Astrocyte (in vitro differentiated cells and primary cell): ENCODE data around the gene PKNOX2. TPM values are rescaled to one million over a fixed set of nuclear protein-coding genes. Genes with fewer than 3 reads are reported as not detected.
A peak's percentile ranks its signal among the peaks of the same experiment; 100 is the strongest.

Experiments used
- DNase-seq: peaks from one replicate; pipeline ENCODE4 v3.0.0-alpha.2; 2010; ENCODE audit warnings: low read depth
- FAIRE-seq: peaks from 2 replicates; lab custom pipeline; 2011; peaks lifted over from hg19 to GRCh38; lab: Jason Lieb, UNC
- H2AFZ ChIP-seq: 2 replicates; pipeline ENCODE4 v1.6.0; 2012; ENCODE audit warnings: low read depth, low read length, inconsistent platforms
- H3K27ac ChIP-seq: 2 replicates; pipeline ENCODE4 v1.5.1; 2011; ENCODE audit warnings: low read depth, low read length, inconsistent platforms
- H3K27me3 ChIP-seq: 2 replicates; pipeline ENCODE4 v1.6.0; 2011; ENCODE audit warnings: low read length, inconsistent platforms; ENCODE audit not compliant: insufficient read depth
- H3K36me3 ChIP-seq: 2 replicates; pipeline ENCODE4 v1.5.1; 2011; ENCODE audit warnings: low read length, inconsistent platforms; ENCODE audit not compliant: insufficient read depth
- H3K4me1 ChIP-seq: 2 replicates; pipeline ENCODE4 v1.5.1; 2011; ENCODE audit warnings: low read length, inconsistent platforms; ENCODE audit not compliant: insufficient read depth
- H3K4me2 ChIP-seq: 2 replicates; pipeline ENCODE4 v1.6.0; 2012; ENCODE audit warnings: low read length, inconsistent platforms
- H3K4me3 ChIP-seq: 2 replicates; pipeline ENCODE4 v1.5.1; 2011; ENCODE audit warnings: low read depth, mild to moderate bottlenecking, low read length, inconsistent platforms; ENCODE audit not compliant: insufficient read depth
- H3K79me2 ChIP-seq: 2 replicates; pipeline ENCODE4 v1.6.0; 2012; ENCODE audit warnings: mild to moderate bottlenecking, low read length, inconsistent platforms; ENCODE audit not compliant: insufficient read depth
- H3K9ac ChIP-seq: 2 replicates; pipeline ENCODE4 v1.6.0; 2012; ENCODE audit warnings: mild to moderate bottlenecking, low read length, inconsistent platforms
- H3K9me3 ChIP-seq: 2 replicates; pipeline ENCODE4 v1.5.1; 2012; ENCODE audit warnings: low read depth, mild to moderate bottlenecking, low read length, inconsistent platforms; ENCODE audit not compliant: insufficient read depth
- H4K20me1 ChIP-seq: 2 replicates; pipeline ENCODE4 v1.6.0; 2012; ENCODE audit warnings: low read length, inconsistent platforms; ENCODE audit not compliant: insufficient read depth
- H3K27ac Mint-ChIP-seq: one replicate; pipeline ENCODE4 v1.8.0; 2021; ENCODE audit warnings: mild to moderate bottlenecking, mixed read lengths; ENCODE audit not compliant: unreplicated experiment
- H3K27me3 Mint-ChIP-seq: one replicate; pipeline ENCODE4 v1.8.0; 2021; ENCODE audit warnings: low read depth, mixed read lengths; ENCODE audit not compliant: unreplicated experiment
- H3K36me3 Mint-ChIP-seq: one replicate; pipeline ENCODE4 v1.8.0; 2021; ENCODE audit warnings: low read depth, mixed read lengths; ENCODE audit not compliant: unreplicated experiment
- H3K4me1 Mint-ChIP-seq: one replicate; pipeline ENCODE4 v1.8.0; 2021; ENCODE audit warnings: low read depth, mixed read lengths; ENCODE audit not compliant: unreplicated experiment
- H3K4me3 Mint-ChIP-seq: one replicate; pipeline ENCODE4 v1.8.0; 2021; ENCODE audit warnings: mild to moderate bottlenecking, moderate library complexity, mixed read lengths; ENCODE audit not compliant: unreplicated experiment
- H3K9me3 Mint-ChIP-seq: one replicate; pipeline ENCODE4 v1.8.0; 2021; ENCODE audit warnings: mild to moderate bottlenecking, mixed read lengths; ENCODE audit not compliant: unreplicated experiment
- CTCF ChIP-seq: IDR thresholded peaks from 2 replicates; pipeline ENCODE4 v1.5.1; 2011; ENCODE audit warnings: low read depth, mild to moderate bottlenecking, inconsistent platforms, low read length, moderate library complexity; ENCODE audit not compliant: insufficient read depth
- EZH2 ChIP-seq: IDR thresholded peaks from 2 replicates; pipeline ENCODE4 v1.6.1; 2012; ENCODE audit warnings: mild to moderate bottlenecking, low read length, inconsistent platforms; ENCODE audit not compliant: insufficient read depth
- total RNA-seq: library from RNA; stranded (reverse); gene quantifications from 2 replicates; pipeline ENCODE4 v1.2.1, GENCODE V29; 2021

Gene PKNOX2
- total RNA-seq, 1 donor from 2014 or later = 53.4 TPM

GRCh38 chr11:125124618-125124992 lies 39.9 kb upstream of the PKNOX2 start:
- H3K4me2 ChIP-seq = no peak overlapping the region
- no peak overlapping the region for H3K27ac ChIP-seq
- H2AFZ ChIP-seq = no peak overlapping the region
- H3K9ac ChIP-seq = no peak overlapping the region
- Mint-ChIP-seq H3K27ac (no peak overlapping the region), H3K4me3 (no peak overlapping the region), H3K36me3 (no peaks in the 10 kb centered on the region), H3K27me3 (peaks cover 11% of the 10 kb centered on the region), H3K9me3 (peaks cover 1% of the 10 kb centered on the region), H3K4me1 (peaks cover 21% of the 10 kb centered on the region)
- FAIRE-seq = no peak
- no peaks in the 10 kb centered on the region for H3K36me3 ChIP-seq
- no peak for DNase-seq
- TF ChIP-seq EZH2 (no peak), CTCF (no peak)
- H3K4me1 ChIP-seq = no peaks in the 10 kb centered on the region
- no peaks in the 10 kb centered on the region for H3K9me3 ChIP-seq
- no peak overlapping the region for H3K4me3 ChIP-seq
- no peaks in the 10 kb centered on the region for H3K27me3 ChIP-seq
- H3K79me2 ChIP-seq = no peaks in the 10 kb centered on the region
- H4K20me1 ChIP-seq = no peaks in the 10 kb centered on the region

GRCh38 chr11:125128450-125128849 lies 36.1 kb upstream of the PKNOX2 start:
- peaks cover 11% of the 10 kb centered on the region for H3K27me3 Mint-ChIP-seq
- H3K27ac Mint-ChIP-seq = peak overlapping the region; percentile 85

More at GRCh38 chr11:125128450-125128849, 36.1 kb upstream of the PKNOX2 start:
- no peak for FAIRE-seq
- Histone ChIP-seq H3K4me2 (peak overlapping the region; percentile 32), H3K27ac (no peak overlapping the region), H3K9ac (no peak overlapping the region), H3K4me3 (no peak overlapping the region), H3K9me3 (no peaks in the 10 kb centered on the region), H3K79me2 (no peaks in the 10 kb centered on the region), H3K36me3 (no peaks in the 10 kb centered on the region), H3K4me1 (no peaks in the 10 kb centered on the region), H3K27me3 (no peaks in the 10 kb centered on the region), H2AFZ (no peak overlapping the region), H4K20me1 (no peaks in the 10 kb centered on the region)
- H3K4me3 Mint-ChIP-seq = no peak overlapping the region
- peaks cover 21% of the 10 kb centered on the region for H3K4me1 Mint-ChIP-seq
- peaks cover 1% of the 10 kb centered on the region for H3K9me3 Mint-ChIP-seq
- TF ChIP-seq CTCF = no peak
- TF ChIP-seq EZH2 = no peak
- peak; percentile 66 for DNase-seq
- no peaks in the 10 kb centered on the region for H3K36me3 Mint-ChIP-seq
